Measurements from ENCODE around the gene LITAFD. TPM values are rescaled to one million over a fixed set of nuclear protein-coding genes. Genes with fewer than 3 reads are reported as not detected.
A peak's percentile ranks its signal among the peaks of the same experiment; 100 is the strongest.

LITAFD gene
- total RNA-seq, 1 donor from 2014 or later: not detected

- H3K36me3 ChIP-seq (ENCODE audit: control insufficient read depth, insufficient read depth, low read length): peaks cover 21% of the 10 kb centered on the region
- no peak overlapping the region for H3K4me3 ChIP-seq (ENCODE audit: low read depth, low read length)
- H3K27me3 ChIP-seq (ENCODE audit: control insufficient read depth, insufficient read depth, low read length): no peaks in the 10 kb centered on the region
- FAIRE-seq: no peak
- no peak for DNase-seq (ENCODE audit: low read depth)
- no peak for TF ChIP-seq CTCF (IDR thresholded peaks at IDR 0.05; ENCODE audit: insufficient read depth, low read length, severe bottlenecking)
Measured at GRCh38 chr16:8920645-8921346, 38.6 kb downstream of the LITAFD start.

- Histone ChIP-seq H3K27me3 (ENCODE audit: control insufficient read depth, insufficient read depth, low read length) (no peaks in the 10 kb centered on the region), H3K36me3 (ENCODE audit: control insufficient read depth, insufficient read depth, low read length) (peaks cover 22% of the 10 kb centered on the region), H3K4me3 (ENCODE audit: low read depth, low read length) (no peak overlapping the region)
- TF ChIP-seq CTCF (IDR thresholded peaks at IDR 0.05; ENCODE audit: insufficient read depth, low read length, severe bottlenecking): no peak
- FAIRE-seq: no peak
- no peak for DNase-seq (ENCODE audit: low read depth)
Measured at GRCh38 chr16:8921347-8921984, 39.3 kb downstream of the LITAFD start.

- peaks cover 24% of the 10 kb centered on the region for H3K36me3 ChIP-seq (ENCODE audit: control insufficient read depth, insufficient read depth, low read length)
- no peaks in the 10 kb centered on the region for H3K27me3 ChIP-seq (ENCODE audit: control insufficient read depth, insufficient read depth, low read length)
- no peak overlapping the region for H3K4me3 ChIP-seq (ENCODE audit: low read depth, low read length)
- no peak for DNase-seq (ENCODE audit: low read depth)
- peak; percentile 50 for FAIRE-seq
- TF ChIP-seq CTCF (IDR thresholded peaks at IDR 0.05; ENCODE audit: insufficient read depth, low read length, severe bottlenecking): no peak
Measured at GRCh38 chr16:8923199-8923598, 41.0 kb downstream of the LITAFD start.

- DNase-seq (ENCODE audit: low read depth): no peak
Measured at GRCh38 chr16:8924214-8924613, 42.1 kb downstream of the LITAFD start.

GRCh38 chr16:8925455-8925854, 43.3 kb downstream of the LITAFD start:
- DNase-seq (ENCODE audit: low read depth) (no peak), FAIRE-seq (no peak)
- Histone ChIP-seq H3K36me3 (ENCODE audit: control insufficient read depth, insufficient read depth, low read length) (peaks cover 32% of the 10 kb centered on the region), H3K27me3 (ENCODE audit: control insufficient read depth, insufficient read depth, low read length) (no peaks in the 10 kb centered on the region), H3K4me3 (ENCODE audit: low read depth, low read length) (no peak overlapping the region)
- TF ChIP-seq CTCF (IDR thresholded peaks at IDR 0.05; ENCODE audit: insufficient read depth, low read length, severe bottlenecking): no peak

More at GRCh38 chr16:8924214-8924613, 42.1 kb downstream of the LITAFD start:
- TF ChIP-seq CTCF (IDR thresholded peaks at IDR 0.05; ENCODE audit: insufficient read depth, low read length, severe bottlenecking): no peak
- FAIRE-seq: no peak
- Histone ChIP-seq H3K36me3 (ENCODE audit: control insufficient read depth, insufficient read depth, low read length) (peaks cover 28% of the 10 kb centered on the region), H3K4me3 (ENCODE audit: low read depth, low read length) (no peak overlapping the region), H3K27me3 (ENCODE audit: control insufficient read depth, insufficient read depth, low read length) (no peaks in the 10 kb centered on the region)

Data from bronchial epithelial cell (primary cell).